ENCODE measurements around the gene MAPRE2.

Gene MAPRE2

DNA sequence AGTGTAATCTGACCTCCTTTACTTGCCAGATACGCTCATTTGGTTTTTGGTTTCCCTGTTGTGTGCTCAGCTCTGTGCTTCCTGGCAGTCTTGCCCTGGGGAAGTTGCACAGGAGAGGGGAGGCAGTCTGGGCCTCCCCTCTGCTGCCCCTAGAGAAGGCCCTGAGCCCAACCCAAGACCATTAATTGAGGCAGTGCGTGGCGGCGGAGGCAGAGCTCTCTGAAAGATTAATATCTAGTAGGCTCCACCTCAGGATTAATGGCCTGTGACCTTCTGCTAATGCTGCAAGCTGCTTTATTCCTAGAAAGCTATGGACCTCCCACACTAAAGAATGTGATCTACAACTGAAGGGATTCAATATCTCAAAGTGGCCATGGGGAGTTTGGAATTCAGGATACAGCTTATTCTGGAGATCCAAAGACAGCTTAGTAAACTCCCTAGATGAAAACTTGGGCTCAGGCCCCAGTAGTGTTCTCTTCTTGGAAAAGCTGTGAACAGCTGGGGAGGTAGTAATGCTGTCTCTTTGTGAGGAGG is 41.4 kb upstream of the MAPRE2 start:
- H3K4me1 ChIP-seq (ENCODE audit: insufficient read depth, poor library complexity, severe bottlenecking) = no peaks in the 10 kb centered on the region
- H3K9me3 ChIP-seq (ENCODE audit: severe bottlenecking) = no peaks in the 10 kb centered on the region
- DNase-seq (ENCODE audit: low spot score) = no peak
- TF ChIP-seq, protein P1, sequence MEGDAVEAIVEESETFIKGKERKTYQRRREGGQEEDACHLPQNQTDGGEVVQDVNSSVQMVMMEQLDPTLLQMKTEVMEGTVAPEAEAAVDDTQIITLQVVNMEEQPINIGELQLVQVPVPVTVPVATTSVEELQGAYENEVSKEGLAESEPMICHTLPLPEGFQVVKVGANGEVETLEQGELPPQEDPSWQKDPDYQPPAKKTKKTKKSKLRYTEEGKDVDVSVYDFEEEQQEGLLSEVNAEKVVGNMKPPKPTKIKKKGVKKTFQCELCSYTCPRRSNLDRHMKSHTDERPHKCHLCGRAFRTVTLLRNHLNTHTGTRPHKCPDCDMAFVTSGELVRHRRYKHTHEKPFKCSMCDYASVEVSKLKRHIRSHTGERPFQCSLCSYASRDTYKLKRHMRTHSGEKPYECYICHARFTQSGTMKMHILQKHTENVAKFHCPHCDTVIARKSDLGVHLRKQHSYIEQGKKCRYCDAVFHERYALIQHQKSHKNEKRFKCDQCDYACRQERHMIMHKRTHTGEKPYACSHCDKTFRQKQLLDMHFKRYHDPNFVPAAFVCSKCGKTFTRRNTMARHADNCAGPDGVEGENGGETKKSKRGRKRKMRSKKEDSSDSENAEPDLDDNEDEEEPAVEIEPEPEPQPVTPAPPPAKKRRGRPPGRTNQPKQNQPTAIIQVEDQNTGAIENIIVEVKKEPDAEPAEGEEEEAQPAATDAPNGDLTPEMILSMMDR (IDR thresholded peaks at IDR 0.05; ENCODE audit: poor library complexity, severe bottlenecking) = no peak
- no peak overlapping the region for H3K27ac ChIP-seq (ENCODE audit: poor library complexity, severe bottlenecking)
- peaks cover 5% of the 10 kb centered on the region for H3K27me3 ChIP-seq (ENCODE audit: insufficient read depth, poor library complexity, severe bottlenecking)
- ATAC-seq (ENCODE audit: low read depth) = no peak
- H3K4me3 ChIP-seq (ENCODE audit: severe bottlenecking) = no peak overlapping the region
- no peaks in the 10 kb centered on the region for H3K36me3 ChIP-seq (ENCODE audit: low read depth)

DNA sequence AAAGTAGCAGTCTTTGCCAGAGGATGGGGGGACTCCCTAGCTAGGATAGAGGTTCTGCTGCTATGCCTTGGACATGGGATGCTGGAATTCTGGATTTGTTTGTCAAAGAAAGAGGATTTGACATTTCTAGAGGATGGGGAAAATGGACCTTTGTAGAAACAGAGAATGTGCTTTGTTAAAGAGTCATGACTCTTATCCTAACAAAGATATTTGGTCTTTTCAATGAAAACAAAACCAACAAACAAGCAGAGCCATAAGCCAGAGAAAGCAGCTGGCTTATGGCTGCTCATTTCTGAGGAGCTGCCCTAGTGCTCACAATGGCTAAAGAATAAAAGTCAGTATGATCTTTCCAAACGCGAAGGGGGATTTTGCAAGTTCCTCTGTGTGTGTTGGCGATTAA is 40.8 kb upstream of the MAPRE2 start:
- Histone ChIP-seq H3K4me3 (ENCODE audit: severe bottlenecking) (no peak overlapping the region), H3K4me1 (ENCODE audit: insufficient read depth, poor library complexity, severe bottlenecking) (no peaks in the 10 kb centered on the region), H3K9me3 (ENCODE audit: severe bottlenecking) (no peaks in the 10 kb centered on the region), H3K27ac (ENCODE audit: poor library complexity, severe bottlenecking) (no peak overlapping the region), H3K36me3 (ENCODE audit: low read depth) (no peaks in the 10 kb centered on the region), H3K27me3 (ENCODE audit: insufficient read depth, poor library complexity, severe bottlenecking) (peaks cover 5% of the 10 kb centered on the region)
- ATAC-seq (ENCODE audit: low read depth) = no peak
- no peak for DNase-seq (ENCODE audit: low spot score)
- TF ChIP-seq, protein P1 (IDR thresholded peaks at IDR 0.05; ENCODE audit: poor library complexity, severe bottlenecking) = no peak

DNA sequence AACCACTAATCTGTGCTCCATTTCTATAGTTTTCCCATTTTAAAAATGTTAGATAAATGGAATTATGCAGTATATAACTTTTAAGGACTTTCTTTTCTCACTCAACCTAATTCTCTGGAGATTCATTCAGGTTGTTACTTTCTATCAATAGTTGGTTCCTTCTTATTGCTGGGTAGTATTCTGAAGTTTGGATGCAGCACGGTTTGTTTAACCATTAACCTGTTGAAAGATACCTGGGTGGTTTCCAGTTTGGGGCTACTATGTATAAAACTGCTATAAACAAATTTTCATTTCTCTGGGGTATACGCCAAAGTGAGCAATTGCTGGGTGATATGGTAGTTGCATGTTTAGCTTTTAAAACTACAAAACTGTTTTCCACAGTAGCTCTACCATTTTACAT is 39.1 kb upstream of the MAPRE2 start:
- Histone ChIP-seq H3K36me3 (ENCODE audit: low read depth) (no peaks in the 10 kb centered on the region), H3K4me1 (ENCODE audit: insufficient read depth, poor library complexity, severe bottlenecking) (no peaks in the 10 kb centered on the region), H3K27ac (ENCODE audit: poor library complexity, severe bottlenecking) (no peak overlapping the region), H3K4me3 (ENCODE audit: severe bottlenecking) (no peak overlapping the region), H3K27me3 (ENCODE audit: insufficient read depth, poor library complexity, severe bottlenecking) (peaks cover 9% of the 10 kb centered on the region), H3K9me3 (ENCODE audit: severe bottlenecking) (no peaks in the 10 kb centered on the region)
- ATAC-seq (ENCODE audit: low read depth) = no peak
- DNase-seq (ENCODE audit: low spot score) = no peak
- TF ChIP-seq, protein P1 (IDR thresholded peaks at IDR 0.05; ENCODE audit: poor library complexity, severe bottlenecking) = no peak

DNA sequence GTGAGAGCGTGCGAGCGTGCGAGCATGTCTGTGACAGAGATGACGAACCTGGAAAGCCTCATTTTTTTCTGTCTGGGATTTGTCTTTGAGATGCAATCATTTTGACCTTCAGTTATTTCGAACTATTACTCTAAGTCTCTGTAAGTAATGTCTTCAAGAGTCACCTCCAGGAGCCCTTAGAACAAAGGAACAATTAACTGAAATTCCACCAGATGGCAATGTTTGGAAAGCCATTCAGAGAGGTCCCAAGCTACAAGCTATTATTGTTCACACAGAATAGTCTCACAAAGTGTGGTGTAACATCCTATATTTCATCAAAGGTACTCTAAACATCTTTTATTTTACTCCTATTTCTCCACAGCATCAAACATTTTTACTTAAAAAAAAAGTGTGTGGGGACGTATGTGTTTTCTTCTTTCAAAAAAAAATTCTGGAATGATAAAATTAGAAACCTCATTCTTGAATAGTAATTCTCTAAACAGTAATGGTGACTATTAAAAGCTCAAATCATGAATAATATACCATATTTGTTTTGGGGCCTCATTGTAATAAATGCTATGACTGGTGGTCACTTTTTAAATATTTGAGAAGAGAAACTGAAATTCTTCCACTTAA is 35.1 kb upstream of the MAPRE2 start:
- DNase-seq (ENCODE audit: low spot score) = no peak
- H3K27me3 ChIP-seq (ENCODE audit: insufficient read depth, poor library complexity, severe bottlenecking) = peaks cover 9% of the 10 kb centered on the region
- no peak overlapping the region for H3K4me3 ChIP-seq (ENCODE audit: severe bottlenecking)
- TF ChIP-seq, protein P1 (IDR thresholded peaks at IDR 0.05; ENCODE audit: poor library complexity, severe bottlenecking) = peak; percentile 74
- H3K4me1 ChIP-seq (ENCODE audit: insufficient read depth, poor library complexity, severe bottlenecking) = no peaks in the 10 kb centered on the region
- no peaks in the 10 kb centered on the region for H3K9me3 ChIP-seq (ENCODE audit: severe bottlenecking)
- no peaks in the 10 kb centered on the region for H3K36me3 ChIP-seq (ENCODE audit: low read depth)
- no peak overlapping the region for H3K27ac ChIP-seq (ENCODE audit: poor library complexity, severe bottlenecking)
- peak; percentile 79 for ATAC-seq (ENCODE audit: low read depth)

DNA sequence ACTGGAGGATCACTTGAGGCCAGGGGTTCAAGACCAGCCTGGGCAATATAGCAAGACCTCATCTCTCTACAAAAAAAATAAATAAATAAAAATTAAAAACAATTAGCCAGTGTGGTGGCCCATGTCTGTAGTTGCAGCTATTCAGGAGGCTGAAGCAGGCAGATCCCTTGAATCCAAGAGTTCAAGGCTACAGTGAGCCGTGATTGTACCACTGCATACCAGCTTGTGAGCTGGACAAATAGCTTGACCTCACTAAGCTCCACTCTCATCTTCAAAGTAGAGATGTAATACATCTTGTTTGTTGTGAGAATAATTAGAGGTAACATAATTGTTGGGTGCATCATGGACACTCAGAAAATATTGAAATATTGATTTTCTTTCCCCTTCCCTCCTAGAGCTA is 31.1 kb upstream of the MAPRE2 start:
- TF ChIP-seq, protein P1 (IDR thresholded peaks at IDR 0.05; ENCODE audit: poor library complexity, severe bottlenecking) = no peak
- no peaks in the 10 kb centered on the region for H3K36me3 ChIP-seq (ENCODE audit: low read depth)
- no peak for ATAC-seq (ENCODE audit: low read depth)

More for the DNA sequence above, 31.1 kb upstream of the MAPRE2 start:
- Histone ChIP-seq H3K4me3 (ENCODE audit: severe bottlenecking) (no peak overlapping the region), H3K4me1 (ENCODE audit: insufficient read depth, poor library complexity, severe bottlenecking) (no peaks in the 10 kb centered on the region), H3K9me3 (ENCODE audit: severe bottlenecking) (no peaks in the 10 kb centered on the region), H3K27ac (ENCODE audit: poor library complexity, severe bottlenecking) (no peak overlapping the region), H3K27me3 (ENCODE audit: insufficient read depth, poor library complexity, severe bottlenecking) (peaks cover 4% of the 10 kb centered on the region)
- DNase-seq (ENCODE audit: low spot score) = no peak

Data from RWPE2 (cell line).